Activated naive CD4-positive, alpha-beta T cell treated with anti-CD3 and anti-CD28 coated beads, Interleukin-2, amount 50 U/mL, for 24 hours (primary cell): ENCODE measurements around the gene MYO7A.

Source experiments
- H3K27ac Mint-ChIP-seq: one replicate; pipeline ENCODE4 v1.8.0; 2021; ENCODE audit warnings: mild to moderate bottlenecking, mixed read lengths
- H3K27me3 Mint-ChIP-seq: one replicate; pipeline ENCODE4 v1.8.0; 2021; ENCODE audit warnings: mixed read lengths
- H3K36me3 Mint-ChIP-seq: one replicate; pipeline ENCODE4 v1.8.0; 2021; ENCODE audit warnings: mixed read lengths
- H3K4me1 Mint-ChIP-seq: one replicate; pipeline ENCODE4 v1.8.0; 2021; ENCODE audit warnings: mixed read lengths
- H3K4me3 Mint-ChIP-seq: one replicate; pipeline ENCODE4 v1.8.0; 2021; ENCODE audit warnings: mild to moderate bottlenecking, mixed read lengths
- H3K9me3 Mint-ChIP-seq: one replicate; pipeline ENCODE4 v1.8.0; 2021; ENCODE audit warnings: mixed read lengths

MYO7A gene

GRCh38 chr11:77171254-77171653, 43.2 kb downstream of the MYO7A start:
- Mint-ChIP-seq H3K27ac (no peak overlapping the region), H3K36me3 (no peaks in the 10 kb centered on the region), H3K9me3 (no peaks in the 10 kb centered on the region), H3K4me1 (no peaks in the 10 kb centered on the region), H3K4me3 (no peak overlapping the region), H3K27me3 (no peaks in the 10 kb centered on the region)

DNA sequence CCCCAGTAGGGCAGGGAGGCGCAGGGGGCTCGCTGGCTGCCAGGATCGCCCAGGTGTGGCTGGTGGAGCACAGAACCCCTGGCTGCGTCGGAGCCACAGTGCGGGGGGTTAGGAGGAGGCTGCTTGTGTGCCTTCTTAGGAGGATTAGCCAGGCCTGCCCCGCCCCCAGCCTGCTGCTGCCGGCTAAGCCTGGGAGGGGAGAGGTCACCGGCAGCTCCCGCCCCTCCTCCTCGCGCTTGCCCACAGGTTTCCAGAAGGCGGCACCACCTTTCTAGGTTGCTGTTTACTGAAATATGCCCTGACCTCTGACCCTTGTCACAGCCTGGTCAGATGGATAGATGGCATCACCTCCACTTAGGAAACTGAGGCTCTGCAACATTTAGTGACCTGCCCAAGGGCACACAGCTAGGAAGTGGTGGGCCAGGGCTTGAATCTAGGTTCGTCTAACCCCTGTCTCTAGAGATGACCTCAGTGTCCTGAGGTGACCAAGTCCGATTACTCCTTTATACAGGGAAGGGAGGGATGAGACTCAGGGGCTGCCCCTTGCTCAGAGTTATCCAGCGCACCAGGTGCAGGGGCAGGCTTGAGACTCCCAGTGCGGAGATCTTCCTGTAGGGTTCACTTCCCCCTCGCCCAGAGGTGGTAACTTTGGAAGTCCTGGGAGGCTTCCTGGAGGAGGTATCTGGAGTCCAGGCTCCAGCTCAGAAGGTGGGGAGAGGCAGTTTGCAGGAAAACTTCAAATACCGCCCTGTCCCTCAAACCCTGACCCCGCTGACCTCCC, 44.0 kb downstream of the MYO7A start:
- no peaks in the 10 kb centered on the region for H3K4me1 Mint-ChIP-seq
- H3K27ac Mint-ChIP-seq = no peak overlapping the region
- no peaks in the 10 kb centered on the region for H3K27me3 Mint-ChIP-seq
- H3K9me3 Mint-ChIP-seq = no peaks in the 10 kb centered on the region
- no peak overlapping the region for H3K4me3 Mint-ChIP-seq
- no peaks in the 10 kb centered on the region for H3K36me3 Mint-ChIP-seq

- Mint-ChIP-seq H3K9me3 (no peaks in the 10 kb centered on the region), H3K4me1 (no peaks in the 10 kb centered on the region), H3K4me3 (no peak overlapping the region), H3K27me3 (no peaks in the 10 kb centered on the region), H3K27ac (no peak overlapping the region), H3K36me3 (no peaks in the 10 kb centered on the region)
Measured at GRCh38 chr11:77172666-77172982, 44.6 kb downstream of the MYO7A start.

DNA sequence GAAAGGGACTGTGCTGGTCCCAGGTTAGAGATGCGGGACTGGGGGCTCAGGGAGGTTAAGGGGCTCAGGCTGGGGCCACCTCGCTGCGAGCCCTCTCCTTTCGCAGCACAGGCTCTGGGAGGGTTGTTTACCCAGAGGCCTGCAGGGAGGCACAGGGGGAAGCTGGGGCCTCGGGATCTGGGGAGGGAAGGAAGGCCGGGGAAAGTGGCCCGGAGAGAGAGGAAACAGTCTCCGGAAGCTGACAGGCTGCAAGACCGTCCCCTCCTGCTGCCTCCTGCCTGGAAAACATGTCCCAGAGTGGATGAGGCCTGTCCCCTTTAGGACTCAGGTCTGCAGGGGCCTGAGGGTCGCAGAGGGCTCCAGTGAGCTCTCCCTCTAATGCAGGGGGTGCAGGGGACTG, 45.4 kb downstream of the MYO7A start:
- Mint-ChIP-seq H3K36me3 (peaks cover 1% of the 10 kb centered on the region), H3K4me1 (no peaks in the 10 kb centered on the region), H3K4me3 (no peak overlapping the region), H3K27ac (no peak overlapping the region), H3K9me3 (no peaks in the 10 kb centered on the region), H3K27me3 (no peaks in the 10 kb centered on the region)

GRCh38 chr11:77174559-77174958, 46.5 kb downstream of the MYO7A start:
- Mint-ChIP-seq H3K27me3 (no peaks in the 10 kb centered on the region), H3K4me1 (no peaks in the 10 kb centered on the region), H3K4me3 (no peak overlapping the region), H3K9me3 (no peaks in the 10 kb centered on the region), H3K27ac (no peak overlapping the region), H3K36me3 (peaks cover 1% of the 10 kb centered on the region)

DNA sequence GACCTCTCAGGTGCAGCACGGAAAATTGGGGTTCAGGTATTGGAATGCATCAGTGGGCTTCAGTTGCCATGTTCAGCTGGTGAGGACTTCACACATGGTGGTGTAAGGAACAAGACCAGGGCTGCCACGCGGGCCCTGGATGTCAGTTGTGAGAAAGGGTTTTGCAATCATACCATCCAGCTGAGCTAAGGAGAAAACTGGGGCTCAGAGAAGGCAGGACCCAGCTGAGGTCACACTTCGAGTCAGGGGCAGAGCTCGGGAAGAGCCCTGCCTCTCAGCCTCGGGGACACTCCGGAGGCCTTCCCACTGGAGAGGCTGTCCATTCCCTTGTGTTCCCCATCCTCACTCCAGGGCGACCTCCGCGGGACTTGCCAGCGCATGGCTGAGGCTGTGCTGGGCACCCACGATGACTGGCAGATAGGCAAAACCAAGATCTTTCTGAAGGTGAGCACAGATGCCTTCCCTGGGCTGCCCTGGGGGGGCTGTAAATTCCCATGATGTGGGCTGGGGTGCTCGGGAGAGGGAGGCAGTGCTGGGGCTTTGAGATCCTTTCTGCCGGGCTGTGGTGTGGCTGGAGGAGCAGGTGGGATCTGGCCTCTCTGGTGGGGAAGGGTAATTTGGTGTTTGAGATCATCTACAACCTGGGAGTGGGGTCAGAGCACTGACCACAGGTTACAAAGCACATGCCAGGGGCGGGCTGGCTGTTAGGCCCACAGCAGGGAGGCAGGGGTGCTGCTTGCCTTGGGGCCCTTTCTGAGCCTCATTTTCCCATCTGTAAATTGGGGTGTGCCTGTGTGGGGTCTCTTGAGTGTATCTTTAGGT, 47.2 kb downstream of the MYO7A start:
- Mint-ChIP-seq H3K4me3 (no peak overlapping the region), H3K27ac (no peak overlapping the region), H3K36me3 (peaks cover 1% of the 10 kb centered on the region), H3K4me1 (no peaks in the 10 kb centered on the region), H3K27me3 (no peaks in the 10 kb centered on the region), H3K9me3 (no peaks in the 10 kb centered on the region)

DNA sequence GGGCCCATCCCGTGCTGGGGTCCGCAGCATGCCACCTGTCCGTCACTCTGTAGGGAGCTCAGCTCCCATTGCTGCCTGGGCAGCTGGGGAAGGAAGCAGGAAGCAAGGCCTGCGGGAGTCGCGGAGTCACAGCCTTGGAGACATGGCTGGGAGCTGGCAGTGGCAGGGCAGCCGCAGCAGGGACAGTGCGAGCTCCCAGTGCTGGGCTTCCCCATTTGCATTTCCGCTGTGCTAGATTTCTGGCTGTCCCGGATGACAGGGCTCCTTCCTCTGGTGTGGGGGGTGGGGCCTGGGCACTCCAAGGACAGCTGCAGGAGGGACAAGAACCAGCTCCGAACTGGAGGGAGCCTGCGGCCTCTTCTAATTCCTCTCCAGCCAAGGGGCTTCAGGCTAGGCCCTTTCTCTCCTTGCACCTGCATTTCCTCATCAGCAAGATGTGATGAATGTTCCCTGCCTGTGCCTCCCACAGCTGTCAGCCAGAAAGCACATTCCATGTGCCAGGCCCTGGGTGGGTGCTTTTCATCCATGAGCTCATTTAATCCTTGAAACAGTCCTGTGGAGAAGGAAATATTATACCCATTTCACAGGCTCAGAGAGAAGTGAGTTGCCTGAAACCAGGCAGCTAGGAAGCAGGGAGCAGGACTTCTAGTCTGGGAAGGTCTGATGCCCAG, 48.0 kb downstream of the MYO7A start:
- no peaks in the 10 kb centered on the region for H3K9me3 Mint-ChIP-seq
- peaks cover 1% of the 10 kb centered on the region for H3K36me3 Mint-ChIP-seq
- H3K27me3 Mint-ChIP-seq = no peaks in the 10 kb centered on the region
- H3K4me3 Mint-ChIP-seq = no peak overlapping the region
- H3K27ac Mint-ChIP-seq = no peak overlapping the region
- no peaks in the 10 kb centered on the region for H3K4me1 Mint-ChIP-seq

GRCh38 chr11:77176996-77177395, 49.0 kb downstream of the MYO7A start:
- H3K9me3 Mint-ChIP-seq = no peaks in the 10 kb centered on the region
- no peak overlapping the region for H3K4me3 Mint-ChIP-seq

GRCh38 chr11:77178150-77178549, 50.1 kb downstream of the MYO7A start:
- H3K4me3 Mint-ChIP-seq = no peak overlapping the region
- H3K36me3 Mint-ChIP-seq = peaks cover 1% of the 10 kb centered on the region
- no peaks in the 10 kb centered on the region for H3K27me3 Mint-ChIP-seq
- no peaks in the 10 kb centered on the region for H3K9me3 Mint-ChIP-seq
- no peak overlapping the region for H3K27ac Mint-ChIP-seq
- H3K4me1 Mint-ChIP-seq = no peaks in the 10 kb centered on the region

More at GRCh38 chr11:77176996-77177395, 49.0 kb downstream of the MYO7A start:
- Mint-ChIP-seq H3K4me1 (no peaks in the 10 kb centered on the region), H3K36me3 (peaks cover 1% of the 10 kb centered on the region), H3K27ac (no peak overlapping the region), H3K27me3 (no peaks in the 10 kb centered on the region)

DNA sequence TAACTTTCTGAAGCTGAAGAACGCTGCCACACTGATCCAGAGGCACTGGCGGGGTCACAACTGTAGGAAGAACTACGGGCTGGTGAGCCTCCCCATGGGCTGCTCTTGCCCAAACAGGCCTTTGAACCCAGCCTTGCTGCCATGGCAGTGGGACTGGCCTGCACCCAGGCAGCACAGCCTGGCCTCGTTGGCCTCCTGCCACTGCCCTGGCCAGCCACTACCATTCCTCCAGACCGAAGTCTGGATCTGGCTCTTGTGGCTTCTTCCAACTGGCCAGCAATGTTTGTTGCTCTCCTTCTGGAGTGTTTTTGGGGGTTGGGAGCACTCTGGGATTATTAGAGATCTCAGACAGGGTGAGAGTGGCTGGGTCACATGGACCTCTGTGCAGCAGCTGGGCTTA, 51.0 kb downstream of the MYO7A start:
- Mint-ChIP-seq H3K36me3 (peaks cover 1% of the 10 kb centered on the region), H3K4me3 (no peak overlapping the region), H3K27ac (no peak overlapping the region), H3K27me3 (no peaks in the 10 kb centered on the region), H3K9me3 (no peaks in the 10 kb centered on the region), H3K4me1 (no peaks in the 10 kb centered on the region)

DNA sequence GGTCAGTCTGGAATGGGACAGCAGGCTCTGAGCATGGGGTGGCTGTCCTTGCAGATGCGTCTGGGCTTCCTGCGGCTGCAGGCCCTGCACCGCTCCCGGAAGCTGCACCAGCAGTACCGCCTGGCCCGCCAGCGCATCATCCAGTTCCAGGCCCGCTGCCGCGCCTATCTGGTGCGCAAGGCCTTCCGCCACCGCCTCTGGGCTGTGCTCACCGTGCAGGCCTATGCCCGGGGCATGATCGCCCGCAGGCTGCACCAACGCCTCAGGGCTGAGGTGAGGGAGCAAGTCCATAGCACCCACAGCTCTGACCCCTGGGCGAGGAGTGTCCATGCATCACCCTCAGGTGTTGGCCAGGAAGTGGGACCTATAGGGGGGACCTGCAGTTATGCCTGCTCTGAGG, 51.6 kb downstream of the MYO7A start:
- Mint-ChIP-seq H3K9me3 (no peaks in the 10 kb centered on the region), H3K27me3 (no peaks in the 10 kb centered on the region), H3K27ac (no peak overlapping the region), H3K4me3 (no peak overlapping the region), H3K4me1 (no peaks in the 10 kb centered on the region), H3K36me3 (peaks cover 1% of the 10 kb centered on the region)

GRCh38 chr11:77180346-77180745, 52.3 kb downstream of the MYO7A start:
- Mint-ChIP-seq H3K9me3 (no peaks in the 10 kb centered on the region), H3K36me3 (peaks cover 1% of the 10 kb centered on the region), H3K4me3 (no peak overlapping the region), H3K4me1 (no peaks in the 10 kb centered on the region), H3K27me3 (no peaks in the 10 kb centered on the region), H3K27ac (no peak overlapping the region)

GRCh38 chr11:77181226-77181625, 53.2 kb downstream of the MYO7A start:
- no peaks in the 10 kb centered on the region for H3K9me3 Mint-ChIP-seq
- H3K4me1 Mint-ChIP-seq = no peaks in the 10 kb centered on the region
- peaks cover 1% of the 10 kb centered on the region for H3K36me3 Mint-ChIP-seq
- no peak overlapping the region for H3K4me3 Mint-ChIP-seq
- H3K27ac Mint-ChIP-seq = no peak overlapping the region
- no peaks in the 10 kb centered on the region for H3K27me3 Mint-ChIP-seq

- no peak overlapping the region for H3K4me3 Mint-ChIP-seq
- no peak overlapping the region for H3K27ac Mint-ChIP-seq
Measured at GRCh38 chr11:77181799-77182541, 53.9 kb downstream of the MYO7A start.

GRCh38 chr11:77182542-77183430, 54.7 kb downstream of the MYO7A start:
- Mint-ChIP-seq H3K4me3 (no peak overlapping the region), H3K4me1 (no peaks in the 10 kb centered on the region), H3K9me3 (no peaks in the 10 kb centered on the region), H3K36me3 (peaks cover 1% of the 10 kb centered on the region), H3K27ac (peak overlapping the region; percentile 30), H3K27me3 (no peaks in the 10 kb centered on the region)

More at GRCh38 chr11:77181799-77182541, 53.9 kb downstream of the MYO7A start:
- no peaks in the 10 kb centered on the region for H3K27me3 Mint-ChIP-seq
- H3K4me1 Mint-ChIP-seq = no peaks in the 10 kb centered on the region
- H3K9me3 Mint-ChIP-seq = no peaks in the 10 kb centered on the region
- H3K36me3 Mint-ChIP-seq = peaks cover 1% of the 10 kb centered on the region
